ENCODE data around the gene HK2.

HK2 gene

GRCh38 chr2:74880054-74880728, 46.3 kb downstream of the HK2 start:
- Histone ChIP-seq H3K79me2 (ENCODE audit: insufficient read depth, low read depth) (no peaks in the 10 kb centered on the region), H3K4me3 (IDR thresholded peaks at IDR 0.05; ENCODE audit: insufficient read depth, low read depth, low read length) (no peak overlapping the region), H3K9ac (no peak overlapping the region), H3K4me1 (ENCODE audit: low read depth, poor library complexity, severe bottlenecking) (no peaks in the 10 kb centered on the region), H3K4me2 (no peak overlapping the region), H3K36me3 (ENCODE audit: insufficient read depth) (peaks cover 3% of the 10 kb centered on the region; the same call in 1 of the 2 replicates), H3K27ac (no peak overlapping the region), H4K20me1 (ENCODE audit: insufficient read depth) (no peaks in the 10 kb centered on the region), H2AFZ (ENCODE audit: low read depth) (no peak overlapping the region), H3K27me3 (ENCODE audit: insufficient read depth, low read depth) (no peaks in the 10 kb centered on the region)
- no peak for TF ChIP-seq CTCF (conservative IDR thresholded peaks at IDR 0.05; ENCODE audit: low read depth, low read length)

- Histone ChIP-seq H2AFZ (ENCODE audit: low read depth) (no peak overlapping the region), H3K27me3 (ENCODE audit: insufficient read depth, low read depth) (no peaks in the 10 kb centered on the region), H3K27ac (no peak overlapping the region), H4K20me1 (ENCODE audit: insufficient read depth) (no peaks in the 10 kb centered on the region), H3K4me2 (no peak overlapping the region), H3K79me2 (ENCODE audit: insufficient read depth, low read depth) (no peaks in the 10 kb centered on the region), H3K4me1 (ENCODE audit: low read depth, poor library complexity, severe bottlenecking) (no peaks in the 10 kb centered on the region), H3K36me3 (ENCODE audit: insufficient read depth) (peaks cover 3% of the 10 kb centered on the region; the same call in 1 of the 2 replicates), H3K9ac (no peak overlapping the region), H3K4me3 (IDR thresholded peaks at IDR 0.05; ENCODE audit: insufficient read depth, low read depth, low read length) (no peak overlapping the region)
- no peak for TF ChIP-seq CTCF (conservative IDR thresholded peaks at IDR 0.05; ENCODE audit: low read depth, low read length)
Measured at GRCh38 chr2:74881176-74881575, 47.2 kb downstream of the HK2 start.

GRCh38 chr2:74881626-74882298, 47.8 kb downstream of the HK2 start:
- H3K36me3 ChIP-seq (ENCODE audit: insufficient read depth): peaks cover 3% of the 10 kb centered on the region; the same call in 1 of the 2 replicates
- no peaks in the 10 kb centered on the region for H3K4me1 ChIP-seq (ENCODE audit: low read depth, poor library complexity, severe bottlenecking)
- H3K4me2 ChIP-seq: no peak overlapping the region
- TF ChIP-seq CTCF (conservative IDR thresholded peaks at IDR 0.05; ENCODE audit: low read depth, low read length): no peak
- H3K4me3 ChIP-seq (IDR thresholded peaks at IDR 0.05; ENCODE audit: insufficient read depth, low read depth, low read length): no peak overlapping the region
- no peak overlapping the region for H3K27ac ChIP-seq
- no peak overlapping the region for H2AFZ ChIP-seq (ENCODE audit: low read depth)
- no peaks in the 10 kb centered on the region for H3K79me2 ChIP-seq (ENCODE audit: insufficient read depth, low read depth)
- H3K9ac ChIP-seq: no peak overlapping the region
- H4K20me1 ChIP-seq (ENCODE audit: insufficient read depth): no peaks in the 10 kb centered on the region
- no peaks in the 10 kb centered on the region for H3K27me3 ChIP-seq (ENCODE audit: insufficient read depth, low read depth)

- no peaks in the 10 kb centered on the region for H4K20me1 ChIP-seq (ENCODE audit: insufficient read depth)
Measured at GRCh38 chr2:74882299-74882687, 48.4 kb downstream of the HK2 start.

More at GRCh38 chr2:74882299-74882687, 48.4 kb downstream of the HK2 start:
- Histone ChIP-seq H2AFZ (ENCODE audit: low read depth) (no peak overlapping the region), H3K4me2 (no peak overlapping the region), H3K4me3 (IDR thresholded peaks at IDR 0.05; ENCODE audit: insufficient read depth, low read depth, low read length) (no peak overlapping the region), H3K79me2 (ENCODE audit: insufficient read depth, low read depth) (no peaks in the 10 kb centered on the region), H3K4me1 (ENCODE audit: low read depth, poor library complexity, severe bottlenecking) (no peaks in the 10 kb centered on the region), H3K27ac (no peak overlapping the region), H3K27me3 (ENCODE audit: insufficient read depth, low read depth) (no peaks in the 10 kb centered on the region), H3K36me3 (ENCODE audit: insufficient read depth) (peaks cover 3% of the 10 kb centered on the region; the same call in 1 of the 2 replicates), H3K9ac (no peak overlapping the region)
- TF ChIP-seq CTCF (conservative IDR thresholded peaks at IDR 0.05; ENCODE audit: low read depth, low read length): no peak
